GM12801 (cell line): ENCODE results near the gene PAH.

ENCODE experiments used
- TF ChIP-seq, protein P1 (sequence below): IDR thresholded peaks from one replicate; pipeline ENCODE4 v1.5.1; 2011; ENCODE audit warnings: control low read depth; ENCODE audit not compliant: insufficient read length; ENCODE audit errors: extremely low read depth

PAH gene

DNA sequence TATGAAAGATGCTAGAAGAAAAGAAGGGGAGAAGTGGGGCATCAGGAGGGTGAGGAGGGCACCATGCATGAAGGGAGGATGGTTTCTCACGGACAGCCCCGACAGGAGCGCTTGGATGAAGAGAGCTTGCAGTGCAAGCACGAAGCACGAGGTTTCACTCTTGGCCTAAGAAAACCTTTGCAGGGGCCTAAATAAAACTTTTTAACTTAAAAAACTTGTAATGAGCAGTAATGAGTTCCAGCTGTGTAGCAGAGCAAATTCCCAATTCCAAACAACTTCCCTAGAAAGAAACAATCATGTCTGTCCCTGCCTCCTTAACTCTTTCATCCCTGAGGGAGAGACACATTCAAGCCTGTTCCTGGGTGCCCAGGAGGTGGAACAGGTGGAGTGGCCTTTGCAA is 119.5 kb downstream of the PAH start:
- TF ChIP-seq, protein P1, sequence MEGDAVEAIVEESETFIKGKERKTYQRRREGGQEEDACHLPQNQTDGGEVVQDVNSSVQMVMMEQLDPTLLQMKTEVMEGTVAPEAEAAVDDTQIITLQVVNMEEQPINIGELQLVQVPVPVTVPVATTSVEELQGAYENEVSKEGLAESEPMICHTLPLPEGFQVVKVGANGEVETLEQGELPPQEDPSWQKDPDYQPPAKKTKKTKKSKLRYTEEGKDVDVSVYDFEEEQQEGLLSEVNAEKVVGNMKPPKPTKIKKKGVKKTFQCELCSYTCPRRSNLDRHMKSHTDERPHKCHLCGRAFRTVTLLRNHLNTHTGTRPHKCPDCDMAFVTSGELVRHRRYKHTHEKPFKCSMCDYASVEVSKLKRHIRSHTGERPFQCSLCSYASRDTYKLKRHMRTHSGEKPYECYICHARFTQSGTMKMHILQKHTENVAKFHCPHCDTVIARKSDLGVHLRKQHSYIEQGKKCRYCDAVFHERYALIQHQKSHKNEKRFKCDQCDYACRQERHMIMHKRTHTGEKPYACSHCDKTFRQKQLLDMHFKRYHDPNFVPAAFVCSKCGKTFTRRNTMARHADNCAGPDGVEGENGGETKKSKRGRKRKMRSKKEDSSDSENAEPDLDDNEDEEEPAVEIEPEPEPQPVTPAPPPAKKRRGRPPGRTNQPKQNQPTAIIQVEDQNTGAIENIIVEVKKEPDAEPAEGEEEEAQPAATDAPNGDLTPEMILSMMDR: no peak

DNA sequence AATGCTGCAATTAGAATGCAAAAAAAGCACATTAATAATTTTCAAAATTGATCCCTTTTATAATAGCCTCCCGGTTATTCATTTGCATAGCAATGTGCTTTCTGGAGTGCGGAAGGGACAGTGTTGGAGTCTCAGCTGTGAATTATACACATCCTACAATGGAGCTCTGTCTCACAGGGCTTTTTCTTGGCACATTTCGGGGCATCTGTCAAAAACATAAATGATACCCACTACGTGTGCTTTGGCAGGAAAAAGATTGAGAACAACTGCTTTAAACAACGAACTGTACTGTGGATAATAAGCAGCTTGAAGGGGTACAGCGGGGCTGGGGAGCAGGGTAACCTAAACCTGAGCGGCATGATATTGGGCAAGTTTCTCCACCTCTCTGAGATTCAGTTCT is 123.1 kb downstream of the PAH start:
- TF ChIP-seq, protein P1: no peak
